Fibroblast of the conjunctiva (primary cell): Measurements from ENCODE around the gene ARFGAP3.
"Not testable (repeated sequence)": the region's sequence is repeated elsewhere in the genome, so short reads cannot be mapped to it uniquely, and the experiment has no call there.

Experiments used
- DNase-seq: peaks from one replicate; pipeline ENCODE4 v3.0.0-alpha.2; 2010; ENCODE audit warnings: low read depth

The ARFGAP3 gene

DNA sequence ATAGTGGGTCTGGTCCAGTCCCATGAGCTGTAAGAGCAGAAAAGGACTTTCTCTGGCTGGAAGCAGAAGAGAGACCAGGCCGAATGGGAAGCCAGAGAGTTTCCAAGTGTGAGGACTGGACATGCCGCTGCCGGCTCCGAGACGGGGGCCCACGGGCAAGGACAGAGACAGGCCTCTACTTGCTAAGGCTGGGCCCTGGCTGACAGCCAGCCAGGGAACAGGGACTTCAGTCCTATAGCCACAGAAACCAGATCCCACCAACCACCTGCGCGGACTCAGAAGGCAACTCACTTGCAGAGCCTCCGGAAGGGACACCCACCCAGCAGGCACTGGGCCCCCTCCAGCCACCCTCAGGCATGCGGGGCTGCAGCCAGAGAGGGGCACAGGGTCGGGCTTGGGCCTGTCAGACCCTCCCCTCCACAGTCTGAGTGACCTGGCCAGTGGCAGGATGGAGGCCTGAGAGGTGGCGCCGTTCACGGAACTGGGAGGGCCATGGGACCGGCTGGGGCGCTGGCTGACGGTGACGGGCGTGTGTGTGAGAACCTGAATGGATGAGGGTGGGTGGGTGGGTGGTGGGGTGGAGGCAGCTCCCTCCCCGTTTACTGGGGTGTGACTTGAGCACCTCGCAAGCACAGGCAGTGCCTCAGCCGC lies 88.6 kb downstream of the ARFGAP3 start:
- no peak for DNase-seq

GRCh38 chr22:42766860-42767259 lies 90.2 kb downstream of the ARFGAP3 start:
- no peak for DNase-seq

DNA sequence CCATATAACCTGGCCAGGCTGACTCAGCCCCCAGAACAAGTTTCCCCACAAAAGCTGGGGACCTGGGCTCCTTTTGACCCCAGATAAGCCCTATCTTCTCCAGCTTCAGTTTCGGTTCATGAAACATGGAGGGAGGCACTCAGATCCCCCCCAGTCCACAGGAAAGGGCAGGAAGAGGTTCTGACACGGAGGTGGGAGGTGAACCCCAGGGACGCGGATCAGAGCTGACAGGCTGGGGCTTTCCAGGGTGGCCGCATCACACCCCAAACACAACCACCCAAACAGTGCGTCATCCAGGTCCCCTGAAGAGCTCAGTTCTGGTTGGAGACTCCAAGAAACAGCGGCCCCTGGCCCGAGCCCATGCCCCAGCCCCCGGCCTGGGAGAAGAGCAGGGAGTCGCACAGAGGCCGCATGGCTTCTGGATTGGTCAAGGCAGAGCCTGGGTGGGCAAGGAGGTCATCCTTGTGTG lies 92.1 kb downstream of the ARFGAP3 start:
- DNase-seq: no peak

DNA sequence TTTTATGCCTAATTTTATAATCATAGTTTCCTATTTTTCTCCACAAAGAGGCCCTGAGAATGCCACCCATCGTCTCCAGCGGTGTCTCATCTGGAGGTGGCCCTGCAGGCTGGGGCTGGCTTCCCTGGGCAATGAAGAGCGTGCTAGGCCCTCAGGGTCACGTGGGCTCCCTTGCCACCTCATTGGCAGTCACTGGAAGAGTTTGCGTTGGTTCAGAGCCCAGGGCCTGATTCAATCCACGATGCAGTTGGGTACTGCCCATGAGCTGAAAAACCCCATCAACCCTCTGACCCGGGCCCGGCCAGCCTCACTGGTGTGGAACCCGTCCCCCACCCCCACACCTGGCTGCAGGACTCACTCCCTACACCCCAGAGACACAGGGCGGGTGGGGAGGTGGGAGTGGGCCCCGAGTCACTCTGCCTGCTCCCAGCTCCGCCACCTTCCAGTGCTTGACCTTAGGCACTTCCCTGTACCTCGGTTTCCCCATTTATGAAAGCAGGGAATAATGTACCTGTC lies 93.0 kb downstream of the ARFGAP3 start:
- no peak for DNase-seq

GRCh38 chr22:42760806-42761565 lies 96.1 kb downstream of the ARFGAP3 start:
- DNase-seq: no peak

DNA sequence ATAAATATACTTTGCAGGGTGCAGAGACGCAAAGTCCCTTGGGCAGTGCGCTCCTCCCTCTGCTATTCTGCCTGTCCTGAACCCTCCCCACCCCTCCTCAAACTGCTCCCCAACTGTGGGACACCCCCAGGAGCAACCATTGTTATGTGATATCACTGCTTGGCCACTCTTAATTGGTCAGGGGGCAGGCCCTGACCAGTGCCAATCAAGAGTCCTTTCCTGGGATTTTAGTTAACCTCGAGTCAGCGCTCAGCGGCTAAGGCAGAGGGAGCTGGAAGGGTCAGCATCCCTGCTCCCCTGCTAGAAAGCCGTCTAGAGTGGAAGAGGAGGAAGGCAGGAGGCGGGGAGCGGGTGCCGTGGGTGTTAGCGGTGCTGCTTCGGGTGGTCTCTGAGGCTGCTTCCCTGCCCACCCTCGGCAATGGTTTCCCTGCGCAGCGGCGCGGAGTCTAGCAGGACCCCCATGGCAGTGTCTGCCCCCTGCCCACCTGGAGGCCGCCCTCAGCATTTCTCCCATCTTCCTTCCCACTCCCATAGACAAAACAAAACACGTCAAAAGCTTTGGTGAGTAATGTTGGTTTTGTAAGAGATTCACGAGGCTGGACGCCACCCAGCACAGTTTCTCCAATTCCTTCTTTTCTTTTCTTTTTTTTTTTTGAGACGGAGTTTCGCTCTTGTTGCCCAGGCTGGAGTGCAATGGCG lies 98.0 kb downstream of the ARFGAP3 start:
- DNase-seq: no peak

- not testable (repeated sequence) for DNase-seq
These were observed 101.5 kb downstream of the ARFGAP3 start for GRCh38 chr22:42755553-42755952.

DNA sequence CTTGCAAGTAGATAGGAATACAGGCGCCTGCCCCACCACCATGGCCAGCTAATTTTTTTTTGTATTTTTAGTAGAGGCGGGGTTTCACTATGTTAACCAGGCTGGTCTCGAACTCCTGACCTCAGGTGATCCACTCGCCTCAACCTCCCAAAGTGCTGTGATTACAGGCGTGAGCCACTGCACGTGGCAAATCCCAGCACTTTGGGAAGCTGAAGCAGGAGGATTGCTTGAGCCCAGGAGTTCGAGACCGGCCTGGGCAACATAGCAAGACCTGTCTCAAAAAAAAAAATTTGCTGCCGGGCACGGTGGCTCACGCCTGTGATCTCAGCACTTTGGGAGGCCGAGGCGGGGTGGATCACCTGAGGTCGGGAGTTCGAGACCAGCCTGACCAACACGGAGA lies 102.0 kb downstream of the ARFGAP3 start:
- DNase-seq: not testable (repeated sequence)

GRCh38 chr22:42754658-42755057 lies 102.4 kb downstream of the ARFGAP3 start:
- no peak for DNase-seq

GRCh38 chr22:42752912-42753311 lies 104.2 kb downstream of the ARFGAP3 start:
- DNase-seq: no peak

DNA sequence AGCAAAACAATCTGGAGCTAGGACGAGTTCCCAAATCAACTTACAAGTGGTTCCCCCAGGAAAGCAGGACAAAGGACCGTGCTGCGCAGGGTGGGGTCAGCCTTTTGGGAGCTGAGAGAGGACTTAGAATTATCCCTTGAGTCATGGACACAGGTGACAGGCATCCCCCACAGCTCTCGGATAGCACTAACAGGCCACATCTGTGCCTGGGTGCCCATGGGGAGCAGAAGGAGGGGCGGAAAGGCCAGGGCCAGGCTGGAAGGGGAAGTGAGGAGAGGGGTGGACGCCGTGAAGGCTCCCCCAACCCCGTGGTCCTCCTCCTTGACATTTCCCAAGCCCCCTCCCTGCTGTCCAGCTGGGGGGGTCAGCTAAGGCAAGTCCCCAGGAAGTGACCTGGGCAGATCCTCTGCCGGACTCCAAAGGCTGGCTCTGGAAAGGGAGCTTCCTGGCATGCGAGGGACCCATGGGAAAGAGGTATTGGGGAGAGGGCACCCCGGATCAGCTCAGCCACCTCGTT lies 104.8 kb downstream of the ARFGAP3 start:
- DNase-seq: no peak

- not testable (repeated sequence) for DNase-seq
These were observed 106.7 kb downstream of the ARFGAP3 start for GRCh38 chr22:42750421-42750820.

- no peak for DNase-seq
These were observed 109.2 kb downstream of the ARFGAP3 start for GRCh38 chr22:42747701-42748513.
